Stomach (tissue), 9 donors: ENCODE measurements around the gene AP4E1. TPM values are rescaled to one million over a fixed set of nuclear protein-coding genes. Genes with fewer than 3 reads are reported as not detected.

Source experiments
- DNase-seq, 2 donors: peaks; one replicate each; pipeline versions ENCODE4 v3.0.0 to v3.0.0-alpha.2; 2013 to 2019
- H3K27ac ChIP-seq, 5 donors: fragments of 200-600 bp in 4 of 5; sonication (generic) in 4 of 5; one replicate each; pipeline ENCODE4 v1.5.1; 2013 to 2019; ENCODE audit warnings: mild to moderate bottlenecking in 1 of 5, moderate library complexity in 1 of 5
- H3K27me3 ChIP-seq, 3 donors: fragments of 200-600 bp; sonication (generic); one replicate each; pipeline ENCODE4 v1.5.1; 2017 to 2019; ENCODE audit warnings: mixed run types in 1 of 3
- H3K36me3 ChIP-seq, 4 donors: fragments of 200-600 bp; sonication (generic); 1 replicate in 3 of 4; 2 replicates in 1 of 4; pipeline ENCODE4 v1.5.1; 2016 to 2019
- H3K4me1 ChIP-seq, 4 donors: fragments of 200-600 bp; sonication (generic); one replicate each; pipeline ENCODE4 v1.5.1; 2016 to 2019
- H3K4me3 ChIP-seq, 4 donors: fragments of 200-600 bp; sonication (generic) in 3 of 4; one replicate each; pipeline ENCODE4 v1.5.1; 2016 to 2019; ENCODE audit warnings: mild to moderate bottlenecking in 1 of 4
- H3K9me3 ChIP-seq, 4 donors: fragments of 200-600 bp; sonication (generic); one replicate each; pipeline ENCODE4 v1.5.1; 2016 to 2019
- EP300 ChIP-seq: sonication (generic); formaldehyde crosslinking; IDR thresholded peaks from one replicate; pipeline ENCODE4 v1.6.1; 2017; ENCODE audit warnings: antibody characterized with exemption
- POLR2A ChIP-seq, 4 donors: fragments of 450-650 bp; IDR thresholded peaks; one replicate each; pipeline ENCODE4 v1.6.1; 2016; ENCODE audit warnings: antibody characterized with exemption in 4 of 4, control low read depth in 2 of 4, mild to moderate bottlenecking in 1 of 4, moderate library complexity in 1 of 4
- POLR2AphosphoS5 ChIP-seq, 3 donors: sonication (generic); formaldehyde crosslinking; IDR thresholded peaks; one replicate each; pipeline ENCODE4 v1.6.1; 2016; ENCODE audit warnings: antibody characterized with exemption in 3 of 3
- WGBS, 5 donors: extraction: QIAGEN DNeasy Blood & Tissue Kit in 3 of 5; methylation state at CpG; one replicate each; pipeline versions ENCODE4 v1.1.5 to v1.1.7; 2013 to 2018; 5-methylcytosine and 5-hydroxymethylcytosine counted together
- intact Hi-C: fragments of 100-400 bp; cut with DNase I; formaldehyde crosslinking; loops from one replicate; pipeline ENCODE4 v1.15.1; 2023; ENCODE audit warnings: low total_unique reads
- polyA plus RNA-seq, 3 donors: library from polyadenylated mRNA; stranded (reverse); fragments of 200-250 nt; gene quantifications; one replicate each; pipeline ENCODE4 v1.2.3, GENCODE V29; 2013
- total RNA-seq, 5 donors: library from RNA; depleted of rRNA; stranded (reverse); fragments of >200 nt; gene quantifications; one replicate each; pipeline versions ENCODE4 v1.1.0 to v1.2.3, GENCODE V29; 2014 to 2016
- TF ChIP-seq, protein P1 (sequence below), 7 experiments: fragments of 450-650 bp in 4 of 7; fragments of 200-600 bp in 3 of 7; sonication (generic) in 3 of 7; IDR thresholded peaks; one replicate each; pipeline ENCODE4 v1.5.1; 2016 to 2019; ENCODE audit warnings: antibody characterized with exemption in 7 of 7, control low read depth in 2 of 7, mild to moderate bottlenecking in 1 of 7
- donor health status: healthy with polysubstance abuse.
- donor health status: Bipolar disorder and iron deficiency.
- donor health status: healthy.

AP4E1 gene
- total and polyA plus RNA-seq, 8 donors, result 1.8 to 31.9 (median 7.6) TPM

GRCh38 chr15:51006336-51006985, 98.0 kb downstream of the AP4E1 start:
- Histone ChIP-seq H3K9me3 (no peaks in the 10 kb centered on the region), H3K4me1 (no peaks in the 10 kb centered on the region), H3K27ac (no peak overlapping the region), H3K27me3 (no peaks in the 10 kb centered on the region), H3K36me3 (peaks cover 0 to 57% (median 25%) of the 10 kb centered on the region in 4 donors), H3K4me3 (no peak overlapping the region)
- intact Hi-C loops, result no loop called here
- WGBS, 5 donors, result 70 to 85% (median 75%) methylated on average over 1 of the region's 1 CpG
- no peak for DNase-seq
- TF ChIP-seq EP300 (no peak), POLR2A (IDR thresholded peaks at IDR 0.05) (no peak), POLR2AphosphoS5 (IDR thresholded peaks at IDR 0.05) (no peak)
- TF ChIP-seq, protein P1, sequence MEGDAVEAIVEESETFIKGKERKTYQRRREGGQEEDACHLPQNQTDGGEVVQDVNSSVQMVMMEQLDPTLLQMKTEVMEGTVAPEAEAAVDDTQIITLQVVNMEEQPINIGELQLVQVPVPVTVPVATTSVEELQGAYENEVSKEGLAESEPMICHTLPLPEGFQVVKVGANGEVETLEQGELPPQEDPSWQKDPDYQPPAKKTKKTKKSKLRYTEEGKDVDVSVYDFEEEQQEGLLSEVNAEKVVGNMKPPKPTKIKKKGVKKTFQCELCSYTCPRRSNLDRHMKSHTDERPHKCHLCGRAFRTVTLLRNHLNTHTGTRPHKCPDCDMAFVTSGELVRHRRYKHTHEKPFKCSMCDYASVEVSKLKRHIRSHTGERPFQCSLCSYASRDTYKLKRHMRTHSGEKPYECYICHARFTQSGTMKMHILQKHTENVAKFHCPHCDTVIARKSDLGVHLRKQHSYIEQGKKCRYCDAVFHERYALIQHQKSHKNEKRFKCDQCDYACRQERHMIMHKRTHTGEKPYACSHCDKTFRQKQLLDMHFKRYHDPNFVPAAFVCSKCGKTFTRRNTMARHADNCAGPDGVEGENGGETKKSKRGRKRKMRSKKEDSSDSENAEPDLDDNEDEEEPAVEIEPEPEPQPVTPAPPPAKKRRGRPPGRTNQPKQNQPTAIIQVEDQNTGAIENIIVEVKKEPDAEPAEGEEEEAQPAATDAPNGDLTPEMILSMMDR (IDR thresholded peaks at IDR 0.05), result no peak

- WGBS, 5 donors, result 82 to 90% (median 85%) methylated on average over 4 of the region's 4 CpGs
- no peak overlapping the region for H3K27ac ChIP-seq
- H3K4me1 ChIP-seq, result no peaks in the 10 kb centered on the region
- H3K4me3 ChIP-seq, result no peak overlapping the region
- intact Hi-C loops, result no loop called here
- H3K9me3 ChIP-seq, result no peaks in the 10 kb centered on the region
- TF ChIP-seq EP300 (no peak), POLR2A (IDR thresholded peaks at IDR 0.05) (no peak), POLR2AphosphoS5 (IDR thresholded peaks at IDR 0.05) (no peak)
- TF ChIP-seq, protein P1 (IDR thresholded peaks at IDR 0.05), result no peak
- peaks cover 0 to 50% (median 18%) of the 10 kb centered on the region in 4 donors for H3K36me3 ChIP-seq
- no peak for DNase-seq
- no peaks in the 10 kb centered on the region for H3K27me3 ChIP-seq
These were observed 98.7 kb downstream of the AP4E1 start for GRCh38 chr15:51007131-51007666.

- WGBS, 5 donors, result 61 to 83% (median 77%) methylated on average over 1 of the region's 1 CpG
- peaks cover 0 to 23% (median 3%) of the 10 kb centered on the region in 4 donors for H3K36me3 ChIP-seq
- H3K9me3 ChIP-seq, result no peaks in the 10 kb centered on the region
- no peak overlapping the region for H3K4me3 ChIP-seq
- no peak overlapping the region for H3K27ac ChIP-seq
- TF ChIP-seq POLR2A (IDR thresholded peaks at IDR 0.05) (no peak), POLR2AphosphoS5 (IDR thresholded peaks at IDR 0.05) (no peak), EP300 (no peak)
- TF ChIP-seq, protein P1 (IDR thresholded peaks at IDR 0.05), result no peak
- intact Hi-C loops, result no loop called here
- no peak for DNase-seq
- H3K4me1 ChIP-seq, result no peaks in the 10 kb centered on the region
- H3K27me3 ChIP-seq, result no peaks in the 10 kb centered on the region
These were observed 102.7 kb downstream of the AP4E1 start for GRCh38 chr15:51011212-51011611.

- no peak overlapping the region for H3K4me3 ChIP-seq
- TF ChIP-seq, protein P1 (IDR thresholded peaks at IDR 0.05), result no peak
- no peak for TF ChIP-seq POLR2A (IDR thresholded peaks at IDR 0.05)
- TF ChIP-seq EP300, result no peak
- no peak for TF ChIP-seq POLR2AphosphoS5 (IDR thresholded peaks at IDR 0.05)
- 63 to 86% (median 76%) methylated on average over 1 of the region's 1 CpG for WGBS, 5 donors
- no peak overlapping the region for H3K27ac ChIP-seq
- H3K27me3 ChIP-seq, result no peaks in the 10 kb centered on the region
- H3K9me3 ChIP-seq, result peaks cover 0 to 6% (median 0%) of the 10 kb centered on the region in 4 donors
- DNase-seq, result no peak
- no peaks in the 10 kb centered on the region for H3K4me1 ChIP-seq
- H3K36me3 ChIP-seq, result no peaks in the 10 kb centered on the region
- intact Hi-C loops, result no loop called here
These were observed 108.1 kb downstream of the AP4E1 start for GRCh38 chr15:51016615-51017014.
